GM23338 (cell line): ENCODE results near the gene DYRK1A. TPM values are rescaled to one million over a fixed set of nuclear protein-coding genes. Genes with fewer than 3 reads are reported as not detected.

Source experiments
- ATAC-seq: fragments of 200-7000 bp; cut with Tn5 transposase; 3 replicates; pipeline ENCODE4 v1.9.1; 2020
- DNase-seq: peaks from one replicate; pipeline ENCODE4 v3.0.0-alpha.2; 2015; ENCODE audit warnings: low spot score
- H2AFZ ChIP-seq: fragments of 200-600 bp; sonication (generic); 2 replicates; pipeline ENCODE4 v1.8.0; 2016; ENCODE audit warnings: antibody characterized with exemption, mild to moderate bottlenecking, moderate library complexity
- H3F3A ChIP-seq: fragments of 200-600 bp; sonication (generic); replicated peaks from 2 replicates; pipeline ENCODE4 v1.8.0; 2017; ENCODE audit warnings: antibody characterized with exemption, mixed run types, low read depth
- H3K27ac ChIP-seq: fragments of 200-600 bp; sonication (generic); 2 replicates; pipeline ENCODE4 v1.6.1; 2016; ENCODE audit warnings: low read depth
- H3K27me3 ChIP-seq: fragments of 200-600 bp; sonication (generic); 2 replicates; pipeline ENCODE4 v1.8.0; 2016; ENCODE audit warnings: mild to moderate bottlenecking, mixed run types, moderate library complexity; ENCODE audit not compliant: insufficient read depth
- H3K36me3 ChIP-seq: fragments of 200-600 bp; sonication (generic); 2 replicates; pipeline ENCODE4 v1.8.0; 2016; ENCODE audit warnings: mild to moderate bottlenecking; ENCODE audit not compliant: insufficient read depth
- H3K4me1 ChIP-seq: fragments of 200-600 bp; sonication (generic); 2 replicates; pipeline ENCODE4 v1.8.0; 2016; ENCODE audit warnings: mild to moderate bottlenecking, moderate library complexity; ENCODE audit not compliant: insufficient read depth
- H3K4me2 ChIP-seq: fragments of 200-600 bp; sonication (generic); 2 replicates; pipeline ENCODE4 v1.7.1; 2017; ENCODE audit warnings: mixed run types
- H3K4me3 ChIP-seq: fragments of 200-600 bp; sonication (generic); 2 replicates; pipeline ENCODE4 v1.6.1; 2016; ENCODE audit warnings: mixed run types
- H3K79me2 ChIP-seq: fragments of 200-600 bp; sonication (generic); replicated peaks from 2 replicates; pipeline ENCODE4 v1.8.0; 2017; ENCODE audit warnings: mild to moderate bottlenecking; ENCODE audit not compliant: insufficient read depth
- H3K9me2 ChIP-seq: fragments of 200-600 bp; sonication (generic); 2 replicates; pipeline ENCODE4 v1.8.0; 2017; ENCODE audit not compliant: insufficient read depth
- H4K20me1 ChIP-seq: fragments of 200-600 bp; sonication (generic); replicated peaks from 2 replicates; pipeline ENCODE4 v1.8.0; 2017; ENCODE audit warnings: mild to moderate bottlenecking; ENCODE audit not compliant: insufficient read depth
- H3K27ac Mint-ChIP-seq: 2 replicates; pipeline ENCODE4 v1.8.0; 2020; ENCODE audit warnings: inconsistent platforms, mild to moderate bottlenecking, moderate library complexity, mixed read lengths
- H3K27me3 Mint-ChIP-seq: 3 replicates; pipeline ENCODE4 v1.8.0; 2022; ENCODE audit warnings: low read depth, mild to moderate bottlenecking, moderate library complexity, mixed read lengths, inconsistent platforms; ENCODE audit not compliant: insufficient read depth, poor library complexity
- H3K36me3 Mint-ChIP-seq: 3 replicates; pipeline ENCODE4 v1.8.0; 2021; ENCODE audit warnings: low read depth, mild to moderate bottlenecking, inconsistent platforms, moderate library complexity, mixed read lengths
- H3K4me1 Mint-ChIP-seq: 3 replicates; pipeline ENCODE4 v1.8.0; 2020; ENCODE audit warnings: mild to moderate bottlenecking, inconsistent platforms, mixed read lengths
- H3K4me3 Mint-ChIP-seq: 3 replicates; pipeline ENCODE4 v1.8.0; 2021; ENCODE audit warnings: moderate library complexity, mild to moderate bottlenecking, inconsistent platforms, mixed read lengths
- H3K9me3 Mint-ChIP-seq: 3 replicates; pipeline ENCODE4 v1.8.0; 2020; ENCODE audit warnings: moderate library complexity, mild to moderate bottlenecking, inconsistent platforms, mixed read lengths
- CREB1 ChIP-seq: fragments of 250-450 bp; sonication (Bioruptor Pico); IDR thresholded peaks from 2 replicates; pipeline ENCODE4 v1.5.0; 2020; ENCODE audit warnings: low read depth, mild to moderate bottlenecking, moderate library complexity
- ETS1 ChIP-seq: IDR thresholded peaks from 2 replicates; pipeline ENCODE4 v1.6.1; 2016; ENCODE audit warnings: antibody characterized with exemption
- EZH2 ChIP-seq: fragments of 200-600 bp; sonication (generic); IDR thresholded peaks from one replicate; pipeline ENCODE4 v1.8.0; 2017; ENCODE audit warnings: antibody characterized with exemption, mild to moderate bottlenecking, low read depth; ENCODE audit not compliant: unreplicated experiment
- EZH2phosphoT487 ChIP-seq: fragments of 200-600 bp; sonication (generic); IDR thresholded peaks from one replicate; pipeline ENCODE4 v1.8.1; 2018; ENCODE audit warnings: antibody characterized with exemption; ENCODE audit not compliant: unreplicated experiment
- JUNB ChIP-seq: IDR thresholded peaks from one replicate; pipeline ENCODE4 v1.6.1; 2016; ENCODE audit warnings: antibody characterized with exemption; ENCODE audit not compliant: unreplicated experiment
- NANOG ChIP-seq: IDR thresholded peaks from 2 replicates; pipeline ENCODE4 v1.6.1; 2016; ENCODE audit warnings: antibody characterized with exemption, borderline replicate concordance
- POLR2AphosphoS5 ChIP-seq: IDR thresholded peaks from 2 replicates; pipeline ENCODE4 v1.6.1; 2016; ENCODE audit warnings: antibody characterized with exemption, low read depth
- STAT1 ChIP-seq: IDR thresholded peaks from one replicate; pipeline ENCODE4 v1.6.1; 2016; ENCODE audit warnings: antibody characterized with exemption; ENCODE audit not compliant: unreplicated experiment
- ZNF114 ChIP-seq: fragments of 250-450 bp; sonication (Bioruptor Pico); IDR thresholded peaks from 2 replicates; pipeline ENCODE4 v1.5.0; 2020; ENCODE audit warnings: mild to moderate bottlenecking, moderate library complexity
- ZNF331 ChIP-seq: fragments of 250-450 bp; sonication (Bioruptor Pico); IDR thresholded peaks from 2 replicates; pipeline ENCODE4 v1.5.0; 2020; ENCODE audit warnings: low read depth, mild to moderate bottlenecking, moderate library complexity
- ZNF462 ChIP-seq: fragments of 250-450 bp; sonication (Bioruptor Pico); IDR thresholded peaks from 2 replicates; pipeline ENCODE4 v1.5.0; 2020; ENCODE audit warnings: mild to moderate bottlenecking, moderate library complexity
- polyA plus RNA-seq: library from polyadenylated mRNA; unstranded; fragments of >200 nt; fragmentation: Nextera tagmentation; extraction: Ambion mirVana; gene quantifications from 2 replicates; pipeline ENCODE4 v1.2.1, GENCODE V29; 2016
- total RNA-seq: library from RNA; depleted of rRNA; stranded (reverse); fragments of >200 nt; shearing (Covaris generic); gene quantifications from 2 replicates; pipeline ENCODE4 v1.2.3, GENCODE V29; 2014
- TF ChIP-seq, protein P1 (sequence below): IDR thresholded peaks from one replicate; pipeline ENCODE4 v1.6.1; 2018; ENCODE audit warnings: antibody characterized with exemption; ENCODE audit not compliant: unreplicated experiment
- TF ChIP-seq, protein P2 (sequence below), 2 experiments: fragments of 200-600 bp in 1 of 2; sonication (generic) in 1 of 2; conservative IDR thresholded peaks; 2 replicates each; pipeline versions ENCODE4 v1.5.1 to v1.6.1; 2016 to 2017; ENCODE audit warnings: antibody characterized with exemption in 2 of 2, low read depth in 2 of 2, mild to moderate bottlenecking in 2 of 2, moderate library complexity in 1 of 2

DYRK1A gene
- total and polyA plus RNA-seq, 2 experiments from 2014 or later, result 10.3 to 84.7 TPM

- H3K27me3 Mint-ChIP-seq, result peaks cover 2% of the 10 kb centered on the region
- Histone ChIP-seq H3K36me3 (no peaks in the 10 kb centered on the region), H3K79me2 (peaks cover 98% of the 10 kb centered on the region), H3F3A (no peaks in the 10 kb centered on the region), H4K20me1 (peaks cover 27% of the 10 kb centered on the region), H2AFZ (no peak overlapping the region), H3K4me1 (peaks cover 34% of the 10 kb centered on the region), H3K4me3 (no peak overlapping the region), H3K27me3 (no peaks in the 10 kb centered on the region), H3K27ac (no peak overlapping the region), H3K9me2 (no peaks in the 10 kb centered on the region), H3K4me2 (no peak overlapping the region)
- DNase-seq (no peak), ATAC-seq (no peak)
- H3K4me3 Mint-ChIP-seq, result no peak overlapping the region
- peaks cover 9% of the 10 kb centered on the region for H3K9me3 Mint-ChIP-seq
- H3K27ac Mint-ChIP-seq, result no peak overlapping the region
- H3K4me1 Mint-ChIP-seq, result peaks cover 46% of the 10 kb centered on the region
- no peak for TF ChIP-seq CREB1
- no peak for TF ChIP-seq POLR2AphosphoS5
- TF ChIP-seq ZNF331 (CRISPR knock-in tag), result no peak
- TF ChIP-seq EZH2, result no peak
- no peak for TF ChIP-seq ZNF114 (CRISPR knock-in tag)
- TF ChIP-seq, protein P1, sequence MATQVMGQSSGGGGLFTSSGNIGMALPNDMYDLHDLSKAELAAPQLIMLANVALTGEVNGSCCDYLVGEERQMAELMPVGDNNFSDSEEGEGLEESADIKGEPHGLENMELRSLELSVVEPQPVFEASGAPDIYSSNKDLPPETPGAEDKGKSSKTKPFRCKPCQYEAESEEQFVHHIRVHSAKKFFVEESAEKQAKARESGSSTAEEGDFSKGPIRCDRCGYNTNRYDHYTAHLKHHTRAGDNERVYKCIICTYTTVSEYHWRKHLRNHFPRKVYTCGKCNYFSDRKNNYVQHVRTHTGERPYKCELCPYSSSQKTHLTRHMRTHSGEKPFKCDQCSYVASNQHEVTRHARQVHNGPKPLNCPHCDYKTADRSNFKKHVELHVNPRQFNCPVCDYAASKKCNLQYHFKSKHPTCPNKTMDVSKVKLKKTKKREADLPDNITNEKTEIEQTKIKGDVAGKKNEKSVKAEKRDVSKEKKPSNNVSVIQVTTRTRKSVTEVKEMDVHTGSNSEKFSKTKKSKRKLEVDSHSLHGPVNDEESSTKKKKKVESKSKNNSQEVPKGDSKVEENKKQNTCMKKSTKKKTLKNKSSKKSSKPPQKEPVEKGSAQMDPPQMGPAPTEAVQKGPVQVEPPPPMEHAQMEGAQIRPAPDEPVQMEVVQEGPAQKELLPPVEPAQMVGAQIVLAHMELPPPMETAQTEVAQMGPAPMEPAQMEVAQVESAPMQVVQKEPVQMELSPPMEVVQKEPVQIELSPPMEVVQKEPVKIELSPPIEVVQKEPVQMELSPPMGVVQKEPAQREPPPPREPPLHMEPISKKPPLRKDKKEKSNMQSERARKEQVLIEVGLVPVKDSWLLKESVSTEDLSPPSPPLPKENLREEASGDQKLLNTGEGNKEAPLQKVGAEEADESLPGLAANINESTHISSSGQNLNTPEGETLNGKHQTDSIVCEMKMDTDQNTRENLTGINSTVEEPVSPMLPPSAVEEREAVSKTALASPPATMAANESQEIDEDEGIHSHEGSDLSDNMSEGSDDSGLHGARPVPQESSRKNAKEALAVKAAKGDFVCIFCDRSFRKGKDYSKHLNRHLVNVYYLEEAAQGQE, result no peak
- TF ChIP-seq NANOG, result no peak
- no peak for TF ChIP-seq ETS1
- no peak for TF ChIP-seq EZH2phosphoT487
- TF ChIP-seq ZNF462 (CRISPR knock-in tag), result no peak
- TF ChIP-seq STAT1, result no peak
- TF ChIP-seq JUNB, result no peak
- TF ChIP-seq, protein P2, sequence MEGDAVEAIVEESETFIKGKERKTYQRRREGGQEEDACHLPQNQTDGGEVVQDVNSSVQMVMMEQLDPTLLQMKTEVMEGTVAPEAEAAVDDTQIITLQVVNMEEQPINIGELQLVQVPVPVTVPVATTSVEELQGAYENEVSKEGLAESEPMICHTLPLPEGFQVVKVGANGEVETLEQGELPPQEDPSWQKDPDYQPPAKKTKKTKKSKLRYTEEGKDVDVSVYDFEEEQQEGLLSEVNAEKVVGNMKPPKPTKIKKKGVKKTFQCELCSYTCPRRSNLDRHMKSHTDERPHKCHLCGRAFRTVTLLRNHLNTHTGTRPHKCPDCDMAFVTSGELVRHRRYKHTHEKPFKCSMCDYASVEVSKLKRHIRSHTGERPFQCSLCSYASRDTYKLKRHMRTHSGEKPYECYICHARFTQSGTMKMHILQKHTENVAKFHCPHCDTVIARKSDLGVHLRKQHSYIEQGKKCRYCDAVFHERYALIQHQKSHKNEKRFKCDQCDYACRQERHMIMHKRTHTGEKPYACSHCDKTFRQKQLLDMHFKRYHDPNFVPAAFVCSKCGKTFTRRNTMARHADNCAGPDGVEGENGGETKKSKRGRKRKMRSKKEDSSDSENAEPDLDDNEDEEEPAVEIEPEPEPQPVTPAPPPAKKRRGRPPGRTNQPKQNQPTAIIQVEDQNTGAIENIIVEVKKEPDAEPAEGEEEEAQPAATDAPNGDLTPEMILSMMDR (conservative IDR thresholded peaks at IDR 0.05; ENCODE audit: low read depth in 2 of 2), result no peak
- peaks cover 42% of the 10 kb centered on the region for H3K36me3 Mint-ChIP-seq
Measured at GRCh38 chr21:37425684-37426083, 59.1 kb downstream of the DYRK1A start.
